ENCODE results near the gene RTN4R.

- no peak for TF ChIP-seq USF1 (IDR thresholded peaks at IDR 0.05; ENCODE audit: borderline replicate concordance, low read depth)
- TF ChIP-seq TCF12 (IDR thresholded peaks at IDR 0.05), result no peak
- no peak for TF ChIP-seq GATA2 (CRISPR knock-in tag; IDR thresholded peaks at IDR 0.05)
- TF ChIP-seq REST (IDR thresholded peaks at IDR 0.05; ENCODE audit: low read depth, low read length), result no peak
- TF ChIP-seq IRF3 (IDR thresholded peaks at IDR 0.05; ENCODE audit: low read depth, low read length), result no peak
- TF ChIP-seq YY1 (IDR thresholded peaks at IDR 0.05; ENCODE audit: low read depth), result no peak
- no peak for TF ChIP-seq RCOR1 (IDR thresholded peaks at IDR 0.05; ENCODE audit: low read length)
- TF ChIP-seq EP300 (IDR thresholded peaks at IDR 0.05; ENCODE audit: borderline replicate concordance in 1 of 2, low read depth in 1 of 2, low read length in 1 of 2), result no peak
- no peak for TF ChIP-seq ZBTB33 (IDR thresholded peaks at IDR 0.05; ENCODE audit: borderline replicate concordance, low read depth)
- no peak for TF ChIP-seq CTCF (IDR thresholded peaks at IDR 0.05)
- no peak for TF ChIP-seq SIN3A (IDR thresholded peaks at IDR 0.05; ENCODE audit: borderline replicate concordance, low read depth, low read length)
- TF ChIP-seq CHD2 (IDR thresholded peaks at IDR 0.05; ENCODE audit: low read length, partially characterized antibody), result no peak
Observed at GRCh38 chr22:20209761-20210250, 58.3 kb downstream of the RTN4R start.
